ENCODE measurements around the gene RAMACL. TPM values are rescaled to one million over a fixed set of nuclear protein-coding genes. Genes with fewer than 3 reads are reported as not detected.

RAMACL gene
- total and polyA plus RNA-seq, 7 experiments from 2014 or later: 0.43 to 1.2 (median 0.78) TPM; not detected in 2

DNA sequence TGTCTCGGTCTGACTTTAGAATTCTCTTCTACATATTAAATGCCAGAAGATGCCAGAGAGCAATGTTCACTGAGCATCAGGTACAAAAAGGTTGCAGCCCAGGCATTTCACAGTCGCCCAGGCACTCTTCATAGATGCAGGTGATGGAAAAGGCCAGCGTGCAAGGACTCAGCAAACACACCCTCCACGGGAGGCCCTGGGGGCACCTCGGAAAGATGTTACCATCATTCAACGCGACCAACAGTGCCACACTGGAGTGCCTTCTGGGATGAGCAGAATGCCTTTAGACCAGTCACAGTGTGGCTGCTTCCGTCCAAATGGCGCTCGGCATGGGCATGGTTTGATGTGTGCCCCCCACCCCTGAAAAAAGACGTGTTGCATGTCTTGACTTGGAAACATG is 4.5 kb upstream of the RAMACL start:
- no peaks in the 10 kb centered on the region for H3K9me3 ChIP-seq (ENCODE audit: control insufficient read depth in 2 of 3, low read length in 3 of 3)
- H3K27me3 ChIP-seq (ENCODE audit: control insufficient read depth in 2 of 2, insufficient read depth in 2 of 2, low read length in 2 of 2): no peaks in the 10 kb centered on the region
- Mint-ChIP-seq H3K9me3 (no peaks in the 10 kb centered on the region), H3K4me1 (peaks cover 0 to 18% (median 12%) of the 10 kb centered on the region in 7 donors), H3K27me3 (no peaks in the 10 kb centered on the region), H3K36me3 (peaks cover 0 to 3% (median 0%) of the 10 kb centered on the region in 5 donors), H3K4me3 (no peak overlapping the region), H3K27ac (no peak overlapping the region)
- ChIA-PET POLR2A (no interaction called here), CTCF (no interaction called here)
- H3K36me3 ChIP-seq (ENCODE audit: control insufficient read depth in 2 of 3, insufficient read depth in 3 of 3, low read length in 3 of 3): no peaks in the 10 kb centered on the region
- H3K27ac ChIP-seq (ENCODE audit: low read depth, low read length): no peak overlapping the region
- H3K4me1 ChIP-seq (ENCODE audit: control insufficient read depth in 2 of 2, insufficient read depth in 2 of 2, low read length in 2 of 2): peaks cover 0 to 5% of the 10 kb centered on the region in 2 donors
- intact Hi-C loops (cut with micrococcal nuclease): no loop called here
- DNase-seq: no peak
- ATAC-seq: no peak
- no peak overlapping the region for H3K4me3 ChIP-seq (ENCODE audit: low read length)

DNA sequence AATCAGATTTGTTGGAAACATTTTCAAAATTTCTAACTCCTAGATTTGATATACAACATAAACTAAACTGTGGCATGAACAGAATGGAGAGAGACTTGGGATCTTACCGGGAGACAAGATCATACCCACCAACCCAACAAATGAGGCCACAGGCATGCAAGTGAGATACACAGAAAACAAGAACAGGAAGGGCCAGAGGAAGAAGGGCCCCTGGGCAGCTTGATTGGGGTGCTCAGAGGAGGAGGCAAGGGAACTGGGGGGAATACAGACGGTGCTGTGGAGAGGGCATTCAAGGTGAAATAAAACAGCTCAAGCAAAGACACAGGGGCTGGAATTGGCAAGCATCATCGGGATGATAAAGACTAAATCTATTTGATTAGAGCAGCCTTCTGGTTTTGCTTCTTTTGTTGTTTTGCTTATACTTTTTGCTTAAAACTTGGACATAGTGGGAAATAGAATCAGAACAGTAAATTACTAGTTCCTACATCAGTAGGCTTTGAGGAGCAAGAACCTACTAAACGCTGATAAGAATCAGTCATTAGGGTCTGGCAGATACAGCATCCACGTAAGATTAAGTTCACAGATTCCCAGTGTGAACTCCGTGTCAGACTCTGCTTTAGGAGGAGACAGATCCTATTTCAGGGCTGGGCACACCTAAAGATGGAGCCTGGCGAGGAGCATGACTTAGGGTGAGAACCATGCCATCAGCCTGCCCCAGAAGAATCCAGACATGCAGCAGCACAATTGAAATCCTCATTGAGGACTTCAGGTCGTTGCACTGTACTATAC is 3.5 kb upstream of the RAMACL start:
- no peak overlapping the region for H3K4me3 ChIP-seq (ENCODE audit: low read length)
- Mint-ChIP-seq H3K36me3 (no peaks in the 10 kb centered on the region), H3K4me3 (no peak overlapping the region), H3K9me3 (no peaks in the 10 kb centered on the region), H3K27ac (peak overlapping the region in 1 of 9 donors; percentile 26), H3K4me1 (peaks cover 0 to 18% (median 12%) of the 10 kb centered on the region in 7 donors), H3K27me3 (no peaks in the 10 kb centered on the region)
- H3K36me3 ChIP-seq (ENCODE audit: control insufficient read depth in 2 of 3, insufficient read depth in 3 of 3, low read length in 3 of 3): no peaks in the 10 kb centered on the region
- no peaks in the 10 kb centered on the region for H3K27me3 ChIP-seq (ENCODE audit: control insufficient read depth in 2 of 2, insufficient read depth in 2 of 2, low read length in 2 of 2)
- CTCF ChIA-PET: no interaction called here
- no peaks in the 10 kb centered on the region for H3K9me3 ChIP-seq (ENCODE audit: control insufficient read depth in 2 of 3, low read length in 3 of 3)
- intact Hi-C loops (cut with micrococcal nuclease): no loop called here
- ATAC-seq: no peak
- no peak overlapping the region for H3K27ac ChIP-seq (ENCODE audit: low read depth, low read length)
- DNase-seq: no peak
- H3K4me1 ChIP-seq (ENCODE audit: control insufficient read depth in 2 of 2, insufficient read depth in 2 of 2, low read length in 2 of 2): peaks cover 0 to 5% of the 10 kb centered on the region in 2 donors
- POLR2A ChIA-PET: no interaction called here

- no peak overlapping the region for H3K27ac Mint-ChIP-seq
- no peaks in the 10 kb centered on the region for H3K27me3 ChIP-seq (ENCODE audit: control insufficient read depth in 2 of 2, insufficient read depth in 2 of 2, low read length in 2 of 2)
- no peaks in the 10 kb centered on the region for H3K36me3 ChIP-seq (ENCODE audit: control insufficient read depth in 2 of 3, insufficient read depth in 3 of 3, low read length in 3 of 3)
- no peaks in the 10 kb centered on the region for H3K27me3 Mint-ChIP-seq
- CTCF ChIA-PET: interaction anchor here (1.2 kb wide), 1 partner anchor 9 kb away, joined by 3 read pairs; no protein-coding TSS in a partner anchor
- no peaks in the 10 kb centered on the region for H3K9me3 ChIP-seq (ENCODE audit: control insufficient read depth in 2 of 3, low read length in 3 of 3)
- no peak overlapping the region for H3K4me3 Mint-ChIP-seq
- H3K4me3 ChIP-seq (ENCODE audit: low read length): no peak overlapping the region
- intact Hi-C loops (cut with micrococcal nuclease): no loop called here
- peaks cover 0 to 5% of the 10 kb centered on the region in 2 donors for H3K4me1 ChIP-seq (ENCODE audit: control insufficient read depth in 2 of 2, insufficient read depth in 2 of 2, low read length in 2 of 2)
- POLR2A ChIA-PET: no interaction called here
- no peak overlapping the region for H3K27ac ChIP-seq (ENCODE audit: low read depth, low read length)
- ATAC-seq (no peak), DNase-seq (no peak)
- no peaks in the 10 kb centered on the region for H3K9me3 Mint-ChIP-seq
- no peaks in the 10 kb centered on the region for H3K36me3 Mint-ChIP-seq
- H3K4me1 Mint-ChIP-seq: peaks cover 0 to 18% (median 12%) of the 10 kb centered on the region in 7 donors
Measured at GRCh38 chr6:166589337-166589731, 2.9 kb upstream of the RAMACL start.

DNA sequence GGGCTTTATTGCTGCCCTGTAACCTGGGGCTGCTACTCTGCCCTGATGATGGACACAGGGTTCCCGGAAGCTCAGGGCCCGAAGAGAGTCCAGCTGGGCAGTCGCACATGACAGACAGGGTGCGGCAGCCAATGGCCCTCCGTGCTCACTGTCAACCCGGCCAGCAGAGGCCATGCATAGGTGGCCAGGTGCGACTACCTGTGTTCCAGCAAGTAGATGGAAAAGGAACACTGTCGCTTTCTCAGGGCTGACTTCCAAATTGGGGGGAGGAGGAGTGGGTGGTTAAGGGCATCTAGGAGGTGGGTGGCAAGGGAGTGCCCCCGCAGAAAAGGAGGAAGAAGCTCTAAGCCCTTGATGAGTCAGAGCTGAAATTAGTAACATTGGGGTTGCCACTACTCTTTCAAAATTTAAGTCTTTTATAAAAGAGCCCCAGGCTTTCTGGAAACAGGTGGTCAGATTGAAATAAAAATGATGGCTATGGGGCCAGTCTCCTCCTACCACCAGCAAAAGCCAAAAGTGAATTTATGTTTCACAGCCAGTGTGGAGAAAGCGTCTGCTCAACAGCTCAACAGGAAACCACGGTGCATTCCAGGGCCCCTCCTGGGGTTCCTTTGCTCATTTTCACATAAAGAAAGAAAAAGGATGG is 2.3 kb upstream of the RAMACL start:
- Histone ChIP-seq H3K9me3 (ENCODE audit: control insufficient read depth in 2 of 3, low read length in 3 of 3) (no peaks in the 10 kb centered on the region), H3K4me1 (ENCODE audit: control insufficient read depth in 2 of 2, insufficient read depth in 2 of 2, low read length in 2 of 2) (peaks cover 0 to 5% of the 10 kb centered on the region in 2 donors), H3K4me3 (ENCODE audit: low read length) (no peak overlapping the region), H3K36me3 (ENCODE audit: control insufficient read depth in 2 of 3, insufficient read depth in 3 of 3, low read length in 3 of 3) (no peaks in the 10 kb centered on the region), H3K27me3 (ENCODE audit: control insufficient read depth in 2 of 2, insufficient read depth in 2 of 2, low read length in 2 of 2) (no peaks in the 10 kb centered on the region), H3K27ac (ENCODE audit: low read depth, low read length) (no peak overlapping the region)
- ATAC-seq (peak; percentile 44), DNase-seq (no peak)
- CTCF ChIA-PET: interaction anchor here (1.2 kb wide), 1 partner anchor 9 kb away, joined by 3 read pairs; no protein-coding TSS in a partner anchor
- Mint-ChIP-seq H3K27me3 (no peaks in the 10 kb centered on the region), H3K36me3 (no peaks in the 10 kb centered on the region), H3K27ac (no peak overlapping the region), H3K9me3 (no peaks in the 10 kb centered on the region), H3K4me3 (peak overlapping the region in 1 of 10 donors; percentile 19), H3K4me1 (peaks cover 0 to 18% (median 12%) of the 10 kb centered on the region in 7 donors)
- intact Hi-C loops (cut with micrococcal nuclease): no loop called here
- POLR2A ChIA-PET: no interaction called here

DNA sequence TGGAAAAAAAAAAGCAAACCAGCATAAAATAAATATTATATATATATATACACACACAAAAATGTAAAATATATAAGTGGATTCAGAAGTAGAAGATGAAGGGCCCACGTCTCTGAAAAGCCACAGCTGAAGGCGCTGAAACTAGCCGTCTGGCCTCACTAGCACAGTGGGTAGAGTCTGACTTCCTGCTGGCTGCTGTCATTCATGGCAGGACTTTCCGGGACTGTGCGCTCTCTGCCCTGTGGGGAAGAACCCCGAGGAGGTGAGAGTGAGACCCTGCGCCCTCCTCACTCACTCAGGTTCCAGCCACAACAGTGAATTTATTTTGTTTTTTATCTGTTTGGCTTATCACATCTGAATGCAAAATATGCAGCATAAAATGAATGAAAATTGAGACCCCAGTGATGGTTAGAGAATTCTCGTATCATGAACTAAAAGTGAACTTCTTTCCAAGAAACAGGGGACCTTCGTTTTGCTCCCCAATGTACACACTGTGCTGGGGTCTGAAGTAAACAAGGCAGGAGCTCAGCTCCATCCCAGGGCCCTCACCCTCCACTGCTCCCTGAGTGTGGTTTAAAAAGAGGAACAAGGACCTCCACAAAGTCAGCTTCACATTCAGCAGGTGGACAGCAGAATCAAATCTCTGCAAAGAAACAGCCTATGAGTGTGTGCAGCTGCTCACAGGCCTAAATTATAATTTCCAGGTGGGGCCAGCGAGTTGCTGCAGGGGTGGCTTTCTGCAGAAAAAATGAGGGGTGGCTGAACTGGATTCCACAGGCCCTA is 1.3 kb upstream of the RAMACL start:
- H3K4me3 ChIP-seq (ENCODE audit: low read length): no peak overlapping the region
- ATAC-seq: peak; percentile 47
- Mint-ChIP-seq H3K4me3 (no peak overlapping the region), H3K36me3 (no peaks in the 10 kb centered on the region), H3K4me1 (peaks cover 0 to 18% (median 12%) of the 10 kb centered on the region in 7 donors), H3K9me3 (no peaks in the 10 kb centered on the region), H3K27ac (no peak overlapping the region), H3K27me3 (no peaks in the 10 kb centered on the region)
- no peaks in the 10 kb centered on the region for H3K36me3 ChIP-seq (ENCODE audit: control insufficient read depth in 2 of 3, insufficient read depth in 3 of 3, low read length in 3 of 3)
- intact Hi-C loops (cut with micrococcal nuclease): loop anchor here in 1 of 2 donors (2.0 kb wide), 1 partner anchor 39 kb away; the partner anchor contains the start of gene RPS6KA2
- CTCF ChIA-PET: no interaction called here
- POLR2A ChIA-PET: no interaction called here
- no peaks in the 10 kb centered on the region for H3K9me3 ChIP-seq (ENCODE audit: control insufficient read depth in 2 of 3, low read length in 3 of 3)
- H3K27me3 ChIP-seq (ENCODE audit: control insufficient read depth in 2 of 2, insufficient read depth in 2 of 2, low read length in 2 of 2): no peaks in the 10 kb centered on the region
- DNase-seq: no peak
- H3K4me1 ChIP-seq (ENCODE audit: control insufficient read depth in 2 of 2, insufficient read depth in 2 of 2, low read length in 2 of 2): peaks cover 0 to 5% of the 10 kb centered on the region in 2 donors
- no peak overlapping the region for H3K27ac ChIP-seq (ENCODE audit: low read depth, low read length)

- Histone ChIP-seq H3K27me3 (ENCODE audit: control insufficient read depth in 2 of 2, insufficient read depth in 2 of 2, low read length in 2 of 2) (no peaks in the 10 kb centered on the region), H3K36me3 (ENCODE audit: control insufficient read depth in 2 of 3, insufficient read depth in 3 of 3, low read length in 3 of 3) (no peaks in the 10 kb centered on the region), H3K27ac (ENCODE audit: low read depth, low read length) (no peak overlapping the region), H3K4me3 (ENCODE audit: low read length) (no peak overlapping the region), H3K9me3 (ENCODE audit: control insufficient read depth in 2 of 3, low read length in 3 of 3) (no peaks in the 10 kb centered on the region), H3K4me1 (ENCODE audit: control insufficient read depth in 2 of 2, insufficient read depth in 2 of 2, low read length in 2 of 2) (peaks cover 0 to 5% of the 10 kb centered on the region in 2 donors)
- intact Hi-C loops (cut with micrococcal nuclease): no loop called here
- no peak for ATAC-seq
- H3K4me3 Mint-ChIP-seq: no peak overlapping the region
- H3K4me1 Mint-ChIP-seq: peaks cover 0 to 18% (median 12%) of the 10 kb centered on the region in 7 donors
- no peaks in the 10 kb centered on the region for H3K36me3 Mint-ChIP-seq
- H3K27me3 Mint-ChIP-seq: no peaks in the 10 kb centered on the region
- H3K27ac Mint-ChIP-seq: no peak overlapping the region
- ChIA-PET CTCF (interaction anchor here (0.6 kb wide), 1 partner anchor 149 kb away, joined by 3 read pairs; no protein-coding TSS in a partner anchor), POLR2A (no interaction called here)
- DNase-seq: no peak
- H3K9me3 Mint-ChIP-seq: no peaks in the 10 kb centered on the region
Measured at GRCh38 chr6:166584853-166585429, 1.5 kb downstream of the RAMACL start.
